Astrocyte of the cerebellum (primary cell): ENCODE measurements around the gene NOVA1.

ENCODE experiments used
- DNase-seq: peaks from one replicate; pipeline ENCODE4 v3.0.0-alpha.2; 2011; ENCODE audit warnings: low read depth
- H3K4me3 ChIP-seq: 2 replicates; pipeline ENCODE4 v1.5.1; 2011; ENCODE audit warnings: mild to moderate bottlenecking, low read depth, low read length, moderate library complexity
- in situ Hi-C: cut with HindIII; loops from 2 replicates; pipeline ENCODE4 v1.10.0; 2017; ENCODE audit warnings: low sequenced_read_pairs
- TF ChIP-seq, protein P1 (sequence below): IDR thresholded peaks from 2 replicates; pipeline ENCODE4 v1.5.1; 2012; ENCODE audit warnings: low read length, low read depth, moderate library complexity, mild to moderate bottlenecking; ENCODE audit errors: missing control alignments

The NOVA1 gene

GRCh38 chr14:26398616-26399015 is 199.2 kb downstream of the NOVA1 start:
- in situ Hi-C loops, result no loop called here
- peak; percentile 5 for DNase-seq
- TF ChIP-seq, protein P1, sequence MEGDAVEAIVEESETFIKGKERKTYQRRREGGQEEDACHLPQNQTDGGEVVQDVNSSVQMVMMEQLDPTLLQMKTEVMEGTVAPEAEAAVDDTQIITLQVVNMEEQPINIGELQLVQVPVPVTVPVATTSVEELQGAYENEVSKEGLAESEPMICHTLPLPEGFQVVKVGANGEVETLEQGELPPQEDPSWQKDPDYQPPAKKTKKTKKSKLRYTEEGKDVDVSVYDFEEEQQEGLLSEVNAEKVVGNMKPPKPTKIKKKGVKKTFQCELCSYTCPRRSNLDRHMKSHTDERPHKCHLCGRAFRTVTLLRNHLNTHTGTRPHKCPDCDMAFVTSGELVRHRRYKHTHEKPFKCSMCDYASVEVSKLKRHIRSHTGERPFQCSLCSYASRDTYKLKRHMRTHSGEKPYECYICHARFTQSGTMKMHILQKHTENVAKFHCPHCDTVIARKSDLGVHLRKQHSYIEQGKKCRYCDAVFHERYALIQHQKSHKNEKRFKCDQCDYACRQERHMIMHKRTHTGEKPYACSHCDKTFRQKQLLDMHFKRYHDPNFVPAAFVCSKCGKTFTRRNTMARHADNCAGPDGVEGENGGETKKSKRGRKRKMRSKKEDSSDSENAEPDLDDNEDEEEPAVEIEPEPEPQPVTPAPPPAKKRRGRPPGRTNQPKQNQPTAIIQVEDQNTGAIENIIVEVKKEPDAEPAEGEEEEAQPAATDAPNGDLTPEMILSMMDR, result no peak
- H3K4me3 ChIP-seq, result no peak overlapping the region
